ENCODE results near the gene BICC1. TPM values are rescaled to one million over a fixed set of nuclear protein-coding genes. Genes with fewer than 3 reads are reported as not detected.
A peak's percentile ranks its signal among the peaks of the same experiment; 100 is the strongest.

Gene BICC1
- total RNA-seq, 1 experiment from 2014 or later: 13.9 TPM

DNA sequence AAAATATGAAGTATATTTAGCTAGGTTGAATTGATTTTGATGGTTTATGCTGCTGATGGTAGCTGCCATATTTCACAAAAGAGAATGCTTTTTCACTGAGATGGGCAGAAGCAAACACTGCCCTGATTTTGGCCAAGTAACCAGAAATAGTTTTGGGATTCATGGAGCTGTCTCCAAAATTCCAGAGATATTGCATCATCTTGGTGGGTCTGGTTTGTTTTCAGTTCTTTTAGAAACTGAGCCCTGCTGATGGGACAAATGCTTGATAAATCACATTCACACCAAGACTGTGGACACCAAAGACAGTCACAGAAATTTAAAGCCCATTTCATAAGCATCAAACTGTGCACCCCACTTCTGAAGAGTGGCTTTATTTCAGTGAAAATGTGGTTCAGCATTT is 140.5 kb downstream of the BICC1 start:
- no peak overlapping the region for H3K4me3 ChIP-seq (ENCODE audit: low read length)
- DNase-seq: peak; percentile 25
- intact Hi-C loops (cut with micrococcal nuclease): no loop called here
- no peak overlapping the region for H3K9ac ChIP-seq (ENCODE audit: low read length)
- H3F3A ChIP-seq (ENCODE audit: low read length, unreplicated experiment): no peaks in the 10 kb centered on the region
- ChIA-PET CTCF (no interaction called here), POLR2A (ENCODE audit: unreplicated experiment) (no interaction called here)
- no peaks in the 10 kb centered on the region for H3K9me2 ChIP-seq (replicated peaks; ENCODE audit: low read length)
- H3K79me2 ChIP-seq (ENCODE audit: low read length): no peaks in the 10 kb centered on the region
- H4K20me1 ChIP-seq (ENCODE audit: low read length): no peaks in the 10 kb centered on the region
- H3K4me1 ChIP-seq (ENCODE audit: insufficient read depth, low read length): no peaks in the 10 kb centered on the region
- H3K9me3 ChIP-seq (ENCODE audit: low read length): no peaks in the 10 kb centered on the region
- no peak overlapping the region for H2AFZ ChIP-seq (ENCODE audit: low read length)
- BruUV-seq (replicated peaks): no TSS peak
- H3K36me3 ChIP-seq (ENCODE audit: low read depth, low read length): no peaks in the 10 kb centered on the region
- peaks cover 7% of the 10 kb centered on the region; the same call in 1 of the 2 replicates for H3K27me3 ChIP-seq (ENCODE audit: low read length)
- H3K4me2 ChIP-seq (ENCODE audit: low read length): no peak overlapping the region
- no peak overlapping the region for H3K27ac ChIP-seq (ENCODE audit: low read length)
- TF ChIP-seq EZH2phosphoT487 (IDR thresholded peaks at IDR 0.05; ENCODE audit: borderline replicate concordance, low read length) (no peak), EZH2 (IDR thresholded peaks at IDR 0.05; ENCODE audit: low read length, unreplicated experiment) (no peak)
- TF ChIP-seq, protein P1, sequence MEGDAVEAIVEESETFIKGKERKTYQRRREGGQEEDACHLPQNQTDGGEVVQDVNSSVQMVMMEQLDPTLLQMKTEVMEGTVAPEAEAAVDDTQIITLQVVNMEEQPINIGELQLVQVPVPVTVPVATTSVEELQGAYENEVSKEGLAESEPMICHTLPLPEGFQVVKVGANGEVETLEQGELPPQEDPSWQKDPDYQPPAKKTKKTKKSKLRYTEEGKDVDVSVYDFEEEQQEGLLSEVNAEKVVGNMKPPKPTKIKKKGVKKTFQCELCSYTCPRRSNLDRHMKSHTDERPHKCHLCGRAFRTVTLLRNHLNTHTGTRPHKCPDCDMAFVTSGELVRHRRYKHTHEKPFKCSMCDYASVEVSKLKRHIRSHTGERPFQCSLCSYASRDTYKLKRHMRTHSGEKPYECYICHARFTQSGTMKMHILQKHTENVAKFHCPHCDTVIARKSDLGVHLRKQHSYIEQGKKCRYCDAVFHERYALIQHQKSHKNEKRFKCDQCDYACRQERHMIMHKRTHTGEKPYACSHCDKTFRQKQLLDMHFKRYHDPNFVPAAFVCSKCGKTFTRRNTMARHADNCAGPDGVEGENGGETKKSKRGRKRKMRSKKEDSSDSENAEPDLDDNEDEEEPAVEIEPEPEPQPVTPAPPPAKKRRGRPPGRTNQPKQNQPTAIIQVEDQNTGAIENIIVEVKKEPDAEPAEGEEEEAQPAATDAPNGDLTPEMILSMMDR (conservative IDR thresholded peaks at IDR 0.05; ENCODE audit: low read depth, low read length): no peak
- no peak; the same call in 1 of the 2 replicates for ATAC-seq

DNA sequence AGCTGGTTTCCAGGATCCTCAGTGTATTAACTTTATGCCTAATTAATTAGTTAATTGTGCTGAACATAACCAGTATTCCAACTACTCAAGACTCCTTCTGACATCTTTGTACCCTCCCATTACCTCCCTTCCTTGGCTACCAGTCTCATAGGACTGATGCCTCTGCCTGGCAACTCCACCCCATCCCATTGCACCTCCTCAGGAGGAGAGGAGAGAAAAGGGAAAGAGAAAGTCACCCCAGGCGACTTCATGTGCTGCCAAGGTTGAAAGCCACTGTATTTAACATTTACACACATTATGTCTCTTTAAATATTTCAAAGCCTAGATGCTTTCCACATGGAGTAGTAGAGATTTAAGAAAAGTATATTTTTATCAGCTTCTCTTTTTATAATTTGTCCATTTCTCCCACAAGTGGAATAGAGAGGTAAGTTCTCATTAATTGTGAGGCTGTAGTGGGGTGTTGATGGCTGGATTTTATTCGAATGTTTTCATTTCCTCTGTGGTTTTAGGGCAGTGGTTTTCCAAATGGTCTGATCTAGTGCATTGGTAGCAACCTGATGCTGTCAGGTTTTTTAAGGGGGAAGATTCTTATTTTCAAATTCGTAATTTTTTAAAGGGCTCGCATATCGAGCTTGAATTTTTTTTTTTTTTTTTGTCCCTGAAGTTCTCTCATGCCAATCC is 148.0 kb downstream of the BICC1 start:
- Histone ChIP-seq H2AFZ (ENCODE audit: low read length) (no peak overlapping the region), H3K4me3 (ENCODE audit: low read length) (0 out of 2 replicates have a peak overlapping the region, but pooled peaks have one; percentile 2), H3K4me2 (ENCODE audit: low read length) (peak overlapping the region; percentile 13), H3K27ac (ENCODE audit: low read length) (no peak overlapping the region), H3K9me2 (replicated peaks; ENCODE audit: low read length) (no peaks in the 10 kb centered on the region), H3K36me3 (ENCODE audit: low read depth, low read length) (no peaks in the 10 kb centered on the region; the same call in 1 of the 2 replicates), H3K4me1 (ENCODE audit: insufficient read depth, low read length) (peaks cover 22% of the 10 kb centered on the region), H3K27me3 (ENCODE audit: low read length) (peaks cover 7% of the 10 kb centered on the region; the same call in 1 of the 2 replicates), H3K9me3 (ENCODE audit: low read length) (no peaks in the 10 kb centered on the region), H3F3A (ENCODE audit: low read length, unreplicated experiment) (no peaks in the 10 kb centered on the region), H3K9ac (ENCODE audit: low read length) (no peak overlapping the region), H4K20me1 (ENCODE audit: low read length) (no peaks in the 10 kb centered on the region), H3K79me2 (ENCODE audit: low read length) (peaks cover 5% of the 10 kb centered on the region; the same call in 1 of the 2 replicates)
- POLR2A ChIA-PET (ENCODE audit: unreplicated experiment): no interaction called here
- TF ChIP-seq, protein P1 (conservative IDR thresholded peaks at IDR 0.05; ENCODE audit: low read depth, low read length): no peak
- TF ChIP-seq EZH2phosphoT487 (IDR thresholded peaks at IDR 0.05; ENCODE audit: borderline replicate concordance, low read length) (no peak), EZH2 (IDR thresholded peaks at IDR 0.05; ENCODE audit: low read length, unreplicated experiment) (no peak)
- no peak for DNase-seq
- no TSS peak for BruUV-seq (replicated peaks)
- ATAC-seq: peak; percentile 41
- intact Hi-C loops (cut with micrococcal nuclease): no loop called here
- CTCF ChIA-PET: no interaction called here

DNA sequence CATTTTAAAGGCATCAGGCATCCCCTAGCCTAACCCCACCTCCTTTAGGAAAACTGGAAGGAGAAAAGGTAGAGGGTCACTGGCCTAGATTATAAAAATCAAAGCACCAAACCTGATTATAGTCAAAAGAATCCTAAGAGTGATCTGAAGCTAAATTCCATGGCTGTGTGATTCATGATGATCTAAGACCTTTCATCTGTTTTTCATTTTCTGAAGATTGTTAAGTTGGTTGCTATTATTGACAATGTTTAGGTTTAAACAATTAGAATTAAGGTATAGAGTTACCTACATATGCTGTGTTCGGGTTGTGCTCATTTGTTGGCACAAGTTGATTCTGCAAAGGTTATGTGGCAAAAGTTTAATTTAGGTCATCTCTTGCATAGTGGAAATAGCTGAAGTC is 148.7 kb downstream of the BICC1 start:
- no peaks in the 10 kb centered on the region for H3K9me3 ChIP-seq (ENCODE audit: low read length)
- H3K79me2 ChIP-seq (ENCODE audit: low read length): peaks cover 5% of the 10 kb centered on the region; the same call in 1 of the 2 replicates
- H3K9ac ChIP-seq (ENCODE audit: low read length): no peak overlapping the region
- BruUV-seq (replicated peaks): no TSS peak
- no peak overlapping the region for H2AFZ ChIP-seq (ENCODE audit: low read length)
- no peaks in the 10 kb centered on the region for H3F3A ChIP-seq (ENCODE audit: low read length, unreplicated experiment)
- intact Hi-C loops (cut with micrococcal nuclease): no loop called here
- H4K20me1 ChIP-seq (ENCODE audit: low read length): no peaks in the 10 kb centered on the region
- ChIA-PET CTCF (no interaction called here), POLR2A (ENCODE audit: unreplicated experiment) (no interaction called here)
- H3K27me3 ChIP-seq (ENCODE audit: low read length): peaks cover 7% of the 10 kb centered on the region; the same call in 1 of the 2 replicates
- no peak overlapping the region for H3K4me3 ChIP-seq (ENCODE audit: low read length)
- H3K4me2 ChIP-seq (ENCODE audit: low read length): peak overlapping the region; percentile 13
- DNase-seq (peak; percentile 45), ATAC-seq (peak; percentile 32)
- no peak overlapping the region for H3K27ac ChIP-seq (ENCODE audit: low read length)
- H3K9me2 ChIP-seq (replicated peaks; ENCODE audit: low read length): no peaks in the 10 kb centered on the region
- TF ChIP-seq, protein P1 (conservative IDR thresholded peaks at IDR 0.05; ENCODE audit: low read depth, low read length): no peak
- no peak for TF ChIP-seq EZH2phosphoT487 (IDR thresholded peaks at IDR 0.05; ENCODE audit: borderline replicate concordance, low read length)
- no peak for TF ChIP-seq EZH2 (IDR thresholded peaks at IDR 0.05; ENCODE audit: low read length, unreplicated experiment)
- H3K4me1 ChIP-seq (ENCODE audit: insufficient read depth, low read length): peaks cover 22% of the 10 kb centered on the region
- H3K36me3 ChIP-seq (ENCODE audit: low read depth, low read length): no peaks in the 10 kb centered on the region; the same call in 1 of the 2 replicates

All from PC-3 (cell line).